ENCODE results near the gene CFAP52. TPM values are rescaled to one million over a fixed set of nuclear protein-coding genes. Genes with fewer than 3 reads are reported as not detected.

The CFAP52 gene
- total and polyA plus RNA-seq, 2 donors (not counting 3 experiments of a cell fraction or from before 2014, with no cell fraction given), result not detected

GRCh38 chr17:9553181-9553580 is 23.3 kb upstream of the CFAP52 start:
- H3K27me3 ChIP-seq (ENCODE audit: control insufficient read depth in 2 of 2, insufficient read depth in 2 of 2, low read length in 2 of 2), result no peaks in the 10 kb centered on the region
- CTCF ChIA-PET, result interaction anchor here (1.9 to 3.2 kb wide), 3 partner anchors 23 to 555 kb away, joined by 6 to 31 read pairs (median 9); partner anchors contain the start of genes CFAP52 and STX8
- POLR2A ChIA-PET, result interaction anchor here (0.7 kb wide), 1 partner anchor 1010 kb away, joined by 9 read pairs; no protein-coding TSS in a partner anchor
- no peak for DNase-seq (ENCODE audit: low read depth, low spot score)
- H3K9ac ChIP-seq (replicated peaks; ENCODE audit: extremely low read depth, insufficient read depth, low read length), result no peak overlapping the region
- H3K4me2 ChIP-seq (ENCODE audit: insufficient read depth, low read length), result no peak overlapping the region
- no peak overlapping the region for H3K4me3 ChIP-seq (replicated peaks in 1 of 3; ENCODE audit: insufficient read depth in 1 of 3, low read depth in 1 of 3, low read length in 3 of 3)
- no TSS peak for BruUV-seq (replicated peaks)
- H2AFZ ChIP-seq (ENCODE audit: low read depth, low read length), result no peak overlapping the region
- no peak for TF ChIP-seq POLR2AphosphoS5 (IDR thresholded peaks at IDR 0.05; ENCODE audit: insufficient read depth, low read depth, low read length)
- no peak for TF ChIP-seq EZH2 (IDR thresholded peaks at IDR 0.05; ENCODE audit: borderline replicate concordance, low read depth, low read length, severe bottlenecking)
- no peak for TF ChIP-seq POLR2A (IDR thresholded peaks at IDR 0.05; ENCODE audit: low read depth, low read length)
- TF ChIP-seq FOS (IDR thresholded peaks at IDR 0.05; ENCODE audit: borderline replicate concordance, insufficient read depth, low read length), result no peak
- no peak for TF ChIP-seq MYC (IDR thresholded peaks at IDR 0.05; ENCODE audit: low read depth, low read length)
- no peak for TF ChIP-seq CTCF (IDR thresholded peaks at IDR 0.05; ENCODE audit: extremely low read depth in 1 of 2, insufficient read depth in 1 of 2, low read depth in 1 of 2, low read length in 2 of 2)
- TF ChIP-seq JUN (IDR thresholded peaks at IDR 0.05; ENCODE audit: borderline replicate concordance, insufficient read depth, insufficient read length, low read depth), result no peak
- TF ChIP-seq, protein P1, sequence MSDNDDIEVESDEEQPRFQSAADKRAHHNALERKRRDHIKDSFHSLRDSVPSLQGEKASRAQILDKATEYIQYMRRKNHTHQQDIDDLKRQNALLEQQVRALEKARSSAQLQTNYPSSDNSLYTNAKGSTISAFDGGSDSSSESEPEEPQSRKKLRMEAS (IDR thresholded peaks at IDR 0.05; ENCODE audit: insufficient read depth, insufficient read length), result no peak
- TF ChIP-seq GATA2 (IDR thresholded peaks at IDR 0.05; ENCODE audit: insufficient read depth, insufficient read length, low read depth, low read length), result no peak
- no peaks in the 10 kb centered on the region for H4K20me1 ChIP-seq (replicated peaks; ENCODE audit: control insufficient read depth, extremely low read depth, insufficient read depth, low read length)
- H3K4me1 ChIP-seq (ENCODE audit: control insufficient read depth, extremely low read depth, insufficient read depth, low read length), result no peaks in the 10 kb centered on the region
- H3K79me2 ChIP-seq (ENCODE audit: control insufficient read depth, insufficient read depth, low read length), result no peaks in the 10 kb centered on the region
- no peak for FAIRE-seq
- H3K36me3 ChIP-seq (ENCODE audit: control insufficient read depth in 2 of 2, extremely low read depth in 1 of 2, insufficient read depth in 2 of 2, low read length in 2 of 2), result no peaks in the 10 kb centered on the region
- no peaks in the 10 kb centered on the region for H3K9me1 ChIP-seq (replicated peaks; ENCODE audit: control insufficient read depth, extremely low read depth, insufficient read depth, low read length)
- H3K9me3 ChIP-seq (replicated peaks; ENCODE audit: control insufficient read depth, insufficient read depth, low read length), result no peaks in the 10 kb centered on the region
- intact Hi-C loops (cut with micrococcal nuclease), result loop anchor here (10.0 kb wide), 1 partner anchor 558 kb away; no protein-coding TSS in a partner anchor
- dilution Hi-C loops (cut with MboI; ENCODE audit: extremely low pct_ligation_motif_present, low sequenced_read_pairs), result no loop called here
- no peak overlapping the region for H3K27ac ChIP-seq (ENCODE audit: insufficient read depth, low read depth, low read length)

Measured in endothelial cell of umbilical vein (primary cell).